ENCODE results near the gene ESYT2.

The ESYT2 gene

DNA sequence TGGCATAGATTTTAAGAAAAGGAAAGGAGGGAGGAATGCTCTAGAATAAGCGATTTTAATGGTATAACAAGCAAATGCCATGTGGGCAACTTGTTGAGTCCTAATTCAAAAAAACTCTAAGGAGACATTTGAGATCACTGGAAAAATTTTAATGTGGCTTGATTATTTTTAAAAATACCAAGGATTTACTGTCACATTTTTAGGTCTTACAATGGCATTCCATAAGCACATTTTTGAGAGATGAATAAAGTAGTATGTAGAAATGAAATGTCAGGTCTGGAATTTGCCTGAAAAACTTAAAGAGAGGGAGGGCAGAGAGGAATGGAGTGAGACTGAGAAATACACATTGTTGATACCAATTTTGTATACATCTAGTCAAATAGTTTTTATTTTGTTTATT, 145.0 kb downstream of the ESYT2 start:
- DNase-seq: no peak

DNA sequence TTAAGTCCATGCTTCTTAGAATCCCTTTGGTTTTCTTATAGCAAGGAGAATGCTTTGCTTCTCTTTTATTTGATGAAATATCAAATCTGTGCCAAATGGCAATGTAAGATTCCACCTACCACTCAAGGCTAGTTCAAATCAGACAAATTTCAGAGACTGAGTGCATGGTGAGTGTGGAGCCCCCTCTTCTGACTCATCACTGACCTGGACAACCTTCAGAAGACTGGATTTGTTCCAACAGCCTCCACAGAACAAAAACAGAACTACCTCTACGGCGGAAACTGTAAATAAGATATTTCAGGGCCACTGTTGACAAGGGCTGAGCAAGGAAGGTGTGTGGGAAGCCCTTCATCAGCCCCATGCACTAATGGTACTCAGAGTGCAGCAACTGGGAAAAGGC, 145.8 kb downstream of the ESYT2 start:
- no peak for DNase-seq

DNA sequence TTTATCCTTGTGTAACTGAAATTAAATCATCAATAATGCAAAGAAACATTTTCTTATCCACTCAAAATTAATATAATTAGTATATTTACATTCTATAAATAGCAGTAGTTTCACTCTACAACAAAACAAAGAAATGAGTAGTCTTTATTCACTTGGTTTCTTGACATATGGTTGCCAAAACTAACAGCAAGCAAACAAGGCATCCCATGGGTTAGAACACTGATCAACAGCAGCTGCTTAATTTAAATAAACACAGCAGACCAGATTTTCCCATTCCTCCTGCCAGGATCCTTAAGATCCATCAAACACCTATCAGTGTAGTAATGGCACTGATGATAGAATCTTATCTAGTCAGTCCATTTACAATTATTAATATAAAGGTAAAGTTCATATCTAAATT, 146.9 kb downstream of the ESYT2 start:
- no peak for DNase-seq
